ENCODE data around the gene CCDC85B. TPM values are rescaled to one million over a fixed set of nuclear protein-coding genes. Genes with fewer than 3 reads are reported as not detected.

The CCDC85B gene
- total and polyA plus RNA-seq, 2 of the 13 experiments (the other 11 are each of a cell fraction or from before 2014, with no cell fraction given) = 8.2 to 19.5 TPM

DNA sequence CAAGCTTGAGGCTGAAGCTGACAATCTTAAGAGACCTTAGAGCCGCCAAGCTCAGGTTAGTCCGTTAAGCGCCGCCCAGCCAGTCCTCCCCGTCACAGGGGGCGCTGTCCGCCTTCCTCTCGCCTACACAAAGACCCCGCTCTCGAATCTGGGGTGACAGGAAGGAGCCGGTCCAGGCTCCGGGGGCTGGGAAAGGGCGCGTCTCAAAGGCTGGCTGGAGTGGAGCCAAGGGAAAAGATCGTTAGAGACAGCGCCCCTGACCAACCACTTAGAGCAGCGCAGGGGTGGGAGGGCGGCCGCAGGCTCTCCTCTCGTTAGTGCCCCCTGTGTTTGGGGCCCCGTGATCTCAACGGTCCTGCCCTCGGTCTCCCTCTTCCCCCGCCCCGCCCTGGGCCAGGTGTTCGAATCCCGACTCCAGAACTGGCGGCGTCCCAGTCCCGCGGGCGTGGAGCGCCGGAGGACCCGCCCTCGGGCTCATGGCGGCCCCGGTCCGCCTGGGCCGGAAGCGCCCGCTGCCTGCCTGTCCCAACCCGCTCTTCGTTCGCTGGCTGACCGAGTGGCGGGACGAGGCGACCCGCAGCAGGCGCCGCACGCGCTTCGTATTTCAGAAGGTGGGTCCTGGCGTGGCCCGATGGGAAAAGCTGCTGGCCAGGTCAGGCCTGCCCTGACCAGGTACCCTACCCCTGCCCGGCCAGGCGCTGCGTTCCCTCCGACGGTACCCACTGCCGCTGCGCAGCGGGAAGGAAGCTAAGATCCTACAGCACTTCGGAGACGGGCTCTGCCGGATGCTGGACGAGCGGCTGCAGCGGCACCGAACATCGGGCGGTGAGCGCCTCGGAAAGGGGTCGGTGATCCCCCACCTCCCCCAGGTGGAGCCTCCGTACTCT lies 30.0 kb upstream of the CCDC85B start, which contains the start of gene MUS81 (continued):
- TF ChIP-seq, protein P1, sequence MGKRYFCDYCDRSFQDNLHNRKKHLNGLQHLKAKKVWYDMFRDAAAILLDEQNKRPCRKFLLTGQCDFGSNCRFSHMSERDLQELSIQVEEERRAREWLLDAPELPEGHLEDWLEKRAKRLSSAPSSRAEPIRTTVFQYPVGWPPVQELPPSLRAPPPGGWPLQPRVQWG (CRISPR knock-in tag; IDR thresholded peaks at IDR 0.05; ENCODE audit: borderline replicate concordance, low read depth) = no peak
- TF ChIP-seq ZNF75D (CRISPR knock-in tag; IDR thresholded peaks at IDR 0.05; ENCODE audit: borderline replicate concordance) (no peak), FOXK2 (IDR thresholded peaks at IDR 0.05) (no peak), ZMYM4 (CRISPR knock-in tag; IDR thresholded peaks at IDR 0.05) (peak; percentile 96), ZNF768 (CRISPR knock-in tag; IDR thresholded peaks at IDR 0.05) (no peak; the same call in 1 of the 2 replicates), FOXM1 (CRISPR knock-in tag; IDR thresholded peaks at IDR 0.05) (no peak), BCL6 (CRISPR knock-in tag; IDR thresholded peaks at IDR 0.05) (peak; percentile 16), NR2F1 (CRISPR knock-in tag; IDR thresholded peaks at IDR 0.05) (no peak), ZNF552 (CRISPR knock-in tag; IDR thresholded peaks at IDR 0.05; ENCODE audit: borderline replicate concordance) (0 out of 2 replicates have a peak, but pooled peaks have one; percentile 85), ZNF678 (CRISPR knock-in tag; IDR thresholded peaks at IDR 0.05) (no peak; the same call in 1 of the 2 replicates), ARNTL (CRISPR knock-in tag; IDR thresholded peaks at IDR 0.05) (peak; percentile 19; the same call in 1 of the 2 replicates), ZFP1 (CRISPR knock-in tag; IDR thresholded peaks at IDR 0.05) (0 out of 2 replicates have a peak, but pooled peaks have one; percentile 64), KAT8 (CRISPR knock-in tag; IDR thresholded peaks at IDR 0.05) (peak; percentile 96), SNRNP70 (IDR thresholded peaks at IDR 0.05; ENCODE audit: low read depth, low read length) (no peak), ZNF644 (CRISPR knock-in tag; IDR thresholded peaks at IDR 0.05; ENCODE audit: low read depth) (no peak), FLYWCH1 (CRISPR knock-in tag; IDR thresholded peaks at IDR 0.05) (no peak)
- TF ChIP-seq, protein P2, sequence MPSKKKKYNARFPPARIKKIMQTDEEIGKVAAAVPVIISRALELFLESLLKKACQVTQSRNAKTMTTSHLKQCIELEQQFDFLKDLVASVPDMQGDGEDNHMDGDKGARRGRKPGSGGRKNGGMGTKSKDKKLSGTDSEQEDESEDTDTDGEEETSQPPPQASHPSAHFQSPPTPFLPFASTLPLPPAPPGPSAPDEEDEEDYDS (CRISPR knock-in tag; IDR thresholded peaks at IDR 0.05) = peak; percentile 78; the same call in 1 of the 2 replicates
- TF ChIP-seq, protein P3, sequence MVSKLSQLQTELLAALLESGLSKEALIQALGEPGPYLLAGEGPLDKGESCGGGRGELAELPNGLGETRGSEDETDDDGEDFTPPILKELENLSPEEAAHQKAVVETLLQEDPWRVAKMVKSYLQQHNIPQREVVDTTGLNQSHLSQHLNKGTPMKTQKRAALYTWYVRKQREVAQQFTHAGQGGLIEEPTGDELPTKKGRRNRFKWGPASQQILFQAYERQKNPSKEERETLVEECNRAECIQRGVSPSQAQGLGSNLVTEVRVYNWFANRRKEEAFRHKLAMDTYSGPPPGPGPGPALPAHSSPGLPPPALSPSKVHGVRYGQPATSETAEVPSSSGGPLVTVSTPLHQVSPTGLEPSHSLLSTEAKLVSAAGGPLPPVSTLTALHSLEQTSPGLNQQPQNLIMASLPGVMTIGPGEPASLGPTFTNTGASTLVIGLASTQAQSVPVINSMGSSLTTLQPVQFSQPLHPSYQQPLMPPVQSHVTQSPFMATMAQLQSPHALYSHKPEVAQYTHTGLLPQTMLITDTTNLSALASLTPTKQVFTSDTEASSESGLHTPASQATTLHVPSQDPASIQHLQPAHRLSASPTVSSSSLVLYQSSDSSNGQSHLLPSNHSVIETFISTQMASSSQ (IDR thresholded peaks at IDR 0.05; ENCODE audit: low read depth) = no peak
- TF ChIP-seq, protein P3 (CRISPR knock-in tag; IDR thresholded peaks at IDR 0.05; ENCODE audit: borderline replicate concordance) = no peak; the same call in 1 of the 2 replicates
- TF ChIP-seq, protein P4, sequence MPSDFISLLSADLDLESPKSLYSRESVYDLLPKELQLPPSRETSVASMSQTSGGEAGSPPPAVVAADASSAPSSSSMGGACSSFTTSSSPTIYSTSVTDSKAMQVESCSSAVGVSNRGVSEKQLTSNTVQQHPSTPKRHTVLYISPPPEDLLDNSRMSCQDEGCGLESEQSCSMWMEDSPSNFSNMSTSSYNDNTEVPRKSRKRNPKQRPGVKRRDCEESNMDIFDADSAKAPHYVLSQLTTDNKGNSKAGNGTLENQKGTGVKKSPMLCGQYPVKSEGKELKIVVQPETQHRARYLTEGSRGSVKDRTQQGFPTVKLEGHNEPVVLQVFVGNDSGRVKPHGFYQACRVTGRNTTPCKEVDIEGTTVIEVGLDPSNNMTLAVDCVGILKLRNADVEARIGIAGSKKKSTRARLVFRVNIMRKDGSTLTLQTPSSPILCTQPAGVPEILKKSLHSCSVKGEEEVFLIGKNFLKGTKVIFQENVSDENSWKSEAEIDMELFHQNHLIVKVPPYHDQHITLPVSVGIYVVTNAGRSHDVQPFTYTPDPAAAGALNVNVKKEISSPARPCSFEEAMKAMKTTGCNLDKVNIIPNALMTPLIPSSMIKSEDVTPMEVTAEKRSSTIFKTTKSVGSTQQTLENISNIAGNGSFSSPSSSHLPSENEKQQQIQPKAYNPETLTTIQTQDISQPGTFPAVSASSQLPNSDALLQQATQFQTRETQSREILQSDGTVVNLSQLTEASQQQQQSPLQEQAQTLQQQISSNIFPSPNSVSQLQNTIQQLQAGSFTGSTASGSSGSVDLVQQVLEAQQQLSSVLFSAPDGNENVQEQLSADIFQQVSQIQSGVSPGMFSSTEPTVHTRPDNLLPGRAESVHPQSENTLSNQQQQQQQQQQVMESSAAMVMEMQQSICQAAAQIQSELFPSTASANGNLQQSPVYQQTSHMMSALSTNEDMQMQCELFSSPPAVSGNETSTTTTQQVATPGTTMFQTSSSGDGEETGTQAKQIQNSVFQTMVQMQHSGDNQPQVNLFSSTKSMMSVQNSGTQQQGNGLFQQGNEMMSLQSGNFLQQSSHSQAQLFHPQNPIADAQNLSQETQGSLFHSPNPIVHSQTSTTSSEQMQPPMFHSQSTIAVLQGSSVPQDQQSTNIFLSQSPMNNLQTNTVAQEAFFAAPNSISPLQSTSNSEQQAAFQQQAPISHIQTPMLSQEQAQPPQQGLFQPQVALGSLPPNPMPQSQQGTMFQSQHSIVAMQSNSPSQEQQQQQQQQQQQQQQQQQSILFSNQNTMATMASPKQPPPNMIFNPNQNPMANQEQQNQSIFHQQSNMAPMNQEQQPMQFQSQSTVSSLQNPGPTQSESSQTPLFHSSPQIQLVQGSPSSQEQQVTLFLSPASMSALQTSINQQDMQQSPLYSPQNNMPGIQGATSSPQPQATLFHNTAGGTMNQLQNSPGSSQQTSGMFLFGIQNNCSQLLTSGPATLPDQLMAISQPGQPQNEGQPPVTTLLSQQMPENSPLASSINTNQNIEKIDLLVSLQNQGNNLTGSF (CRISPR knock-in tag; IDR thresholded peaks at IDR 0.05) = peak; percentile 36

Data from HepG2 (cell line).